GM18505 (cell line): ENCODE measurements around the gene ADGRB3.

Experiments used
- ATAC-seq: cut with Tn5 transposase; IDR thresholded peaks from one replicate; pipeline ENCODE4 v1.9.1; 2021; ENCODE audit not compliant: unreplicated experiment
- POLR2A ChIP-seq: IDR thresholded peaks from 4 replicates; pipeline ENCODE4 v1.6.1; 2011; ENCODE audit warnings: borderline replicate concordance; ENCODE audit not compliant: insufficient read depth, insufficient read length; ENCODE audit errors: extremely low read depth

The ADGRB3 gene

GRCh38 chr6:69294862-69295261, 659.8 kb downstream of the ADGRB3 start:
- ATAC-seq = no peak
- no peak for TF ChIP-seq POLR2A

GRCh38 chr6:69303382-69303781, 668.3 kb downstream of the ADGRB3 start:
- no peak for TF ChIP-seq POLR2A
- ATAC-seq = no peak

- TF ChIP-seq POLR2A = no peak
- no peak for ATAC-seq
These were observed 670.4 kb downstream of the ADGRB3 start for GRCh38 chr6:69305456-69305855.

GRCh38 chr6:69308584-69308983, 673.5 kb downstream of the ADGRB3 start:
- no peak for ATAC-seq
- no peak for TF ChIP-seq POLR2A

- TF ChIP-seq POLR2A = no peak
- ATAC-seq = no peak
These were observed 676.8 kb downstream of the ADGRB3 start for GRCh38 chr6:69311888-69312287.

- ATAC-seq = no peak
- no peak for TF ChIP-seq POLR2A
These were observed 678.9 kb downstream of the ADGRB3 start for GRCh38 chr6:69314001-69314400.

- TF ChIP-seq POLR2A = no peak
- ATAC-seq = no peak
These were observed 679.4 kb downstream of the ADGRB3 start for GRCh38 chr6:69314531-69314930.

- TF ChIP-seq POLR2A = no peak
- no peak for ATAC-seq
These were observed 696.8 kb downstream of the ADGRB3 start for GRCh38 chr6:69331886-69332285.

GRCh38 chr6:69337311-69337710, 702.2 kb downstream of the ADGRB3 start:
- no peak for ATAC-seq
- no peak for TF ChIP-seq POLR2A

GRCh38 chr6:69338431-69339162, 703.5 kb downstream of the ADGRB3 start:
- no peak for TF ChIP-seq POLR2A
- ATAC-seq = no peak

GRCh38 chr6:69339163-69339550, 704.1 kb downstream of the ADGRB3 start:
- ATAC-seq = no peak
- no peak for TF ChIP-seq POLR2A

- TF ChIP-seq POLR2A = no peak
- ATAC-seq = no peak
These were observed 705.1 kb downstream of the ADGRB3 start for GRCh38 chr6:69340196-69340595.

GRCh38 chr6:69343851-69344250, 708.8 kb downstream of the ADGRB3 start:
- TF ChIP-seq POLR2A = no peak
- no peak for ATAC-seq

- TF ChIP-seq POLR2A = no peak
- no peak for ATAC-seq
These were observed 714.7 kb downstream of the ADGRB3 start for GRCh38 chr6:69349771-69350170.

GRCh38 chr6:69362209-69362608, 727.1 kb downstream of the ADGRB3 start:
- no peak for ATAC-seq
- no peak for TF ChIP-seq POLR2A

- no peak for TF ChIP-seq POLR2A
These were observed 731.7 kb downstream of the ADGRB3 start for GRCh38 chr6:69366831-69367230.

GRCh38 chr6:69368613-69369012, 733.5 kb downstream of the ADGRB3 start:
- TF ChIP-seq POLR2A = no peak

More at GRCh38 chr6:69366831-69367230, 731.7 kb downstream of the ADGRB3 start:
- ATAC-seq = no peak

More at GRCh38 chr6:69368613-69369012, 733.5 kb downstream of the ADGRB3 start:
- no peak for ATAC-seq
